H1 (cell line): ENCODE data around the gene MRTFB. TPM values are rescaled to one million over a fixed set of nuclear protein-coding genes. Genes with fewer than 3 reads are reported as not detected.

Experiments used
- CTCF ChIA-PET: fragments of 300-600 bp; sonication (Branson Sonifier 250); formaldehyde crosslinking; loops from one replicate; lab custom pipeline; 2021; ENCODE audit not compliant: partially characterized antibody; lab: Charles Lee
- POLR2A ChIA-PET: fragments of 300-600 bp; sonication (Branson Sonifier 250); formaldehyde crosslinking; loops from one replicate; lab custom pipeline; 2021; ENCODE audit warnings: inconsistent platforms; ENCODE audit not compliant: partially characterized antibody; lab: Charles Lee
- DNase-seq, 2 experiments: peaks; one replicate each; pipeline versions ENCODE4 v3.0.0 to v3.0.0-alpha.2; 2010 to 2022; ENCODE audit warnings: low spot score in 2 of 2, low read depth in 1 of 2, mixed read lengths in 1 of 2
- FAIRE-seq: peaks from 2 replicates; lab custom pipeline; 2011; peaks lifted over from hg19 to GRCh38; lab: Jason Lieb, UNC
- H2AFZ ChIP-seq: 2 replicates; pipeline ENCODE4 v1.8.1; 2012; ENCODE audit warnings: low read length, inconsistent platforms
- H2AK5ac ChIP-seq: 2 replicates; pipeline ENCODE4 v1.6.1; 2013; ENCODE audit warnings: low read depth, low read length
- H2BK120ac ChIP-seq: replicated peaks from 2 replicates; pipeline ENCODE3; 2013; ENCODE audit warnings: low read depth, low read length, inconsistent platforms
- H2BK12ac ChIP-seq: 2 replicates; pipeline ENCODE4 v1.6.1; 2013; ENCODE audit warnings: low read depth, low read length
- H2BK15ac ChIP-seq: 2 replicates; pipeline ENCODE4 v1.6.1; 2013; ENCODE audit warnings: low read length
- H2BK20ac ChIP-seq: 2 replicates; pipeline ENCODE4 v1.6.1; 2013; ENCODE audit warnings: low read length
- H2BK5ac ChIP-seq: 2 replicates; pipeline ENCODE4 v1.6.1; 2013; ENCODE audit warnings: low read depth, low read length
- H3K14ac ChIP-seq: 2 replicates; pipeline ENCODE4 v1.6.1; 2013; ENCODE audit warnings: inconsistent platforms; ENCODE audit not compliant: insufficient read length
- H3K18ac ChIP-seq: 2 replicates; pipeline ENCODE4 v1.6.1; 2013; ENCODE audit warnings: low read length; ENCODE audit errors: extremely low read depth
- H3K23ac ChIP-seq: 2 replicates; pipeline ENCODE4 v1.6.1; 2013; ENCODE audit warnings: inconsistent platforms; ENCODE audit not compliant: insufficient read length
- H3K23me2 ChIP-seq: 2 replicates; pipeline ENCODE4 v1.6.1; 2013; ENCODE audit warnings: low read depth, low read length
- H3K27ac ChIP-seq: 2 replicates; pipeline ENCODE4 v1.6.1; 2011; ENCODE audit warnings: low read depth, low read length, inconsistent platforms
- H3K27me3 ChIP-seq, 4 experiments: replicated peaks in 1 of 4; 1 replicate in 1 of 4; 2 replicates in 3 of 4; pipeline versions ENCODE4 v1.6.1 to v1.8.1; 2011 to 2013; ENCODE audit warnings: low read length in 3 of 4, mild to moderate bottlenecking in 3 of 4, inconsistent platforms in 2 of 4, mixed read lengths in 2 of 4, moderate library complexity in 1 of 4; ENCODE audit not compliant: control insufficient read depth in 3 of 4, insufficient read depth in 3 of 4; ENCODE audit errors: extremely low read depth in 1 of 4
- H3K36me3 ChIP-seq, 4 experiments: 2 replicates each; pipeline versions ENCODE4 v1.6.1 to v1.8.1; 2011 to 2013; ENCODE audit warnings: mild to moderate bottlenecking in 4 of 4, low read length in 3 of 4, moderate library complexity in 2 of 4, control low read depth in 1 of 4, inconsistent platforms in 1 of 4; ENCODE audit not compliant: insufficient read depth in 4 of 4, control insufficient read depth in 2 of 4
- H3K4ac ChIP-seq: replicated peaks from 2 replicates; pipeline ENCODE3; 2013; ENCODE audit warnings: low read length, low read depth, mixed read lengths, inconsistent platforms; ENCODE audit not compliant: insufficient read length
- H3K4me1 ChIP-seq, 4 experiments: replicated peaks in 1 of 4; 1 replicate in 1 of 4; 2 replicates in 3 of 4; pipeline versions ENCODE4 v1.6.1 to v1.8.1; 2011 to 2013; ENCODE audit warnings: low read length in 3 of 4, inconsistent platforms in 2 of 4, mixed read lengths in 1 of 4; ENCODE audit not compliant: insufficient read depth in 4 of 4, control insufficient read depth in 3 of 4
- H3K4me2 ChIP-seq, 2 experiments: 2 replicates each; pipeline versions ENCODE4 v1.6.1 to v1.8.1; 2011 to 2013; ENCODE audit warnings: low read depth in 2 of 2, low read length in 2 of 2, control low read depth in 1 of 2, inconsistent platforms in 1 of 2, mild to moderate bottlenecking in 1 of 2; ENCODE audit not compliant: insufficient read depth in 1 of 2
- H3K4me3 ChIP-seq, 4 experiments: fragments of 200-600, 300-600 bp in 1 of 4; sonication (generic), shearing (Covaris generic), sonication (Bioruptor Twin) in 1 of 4; 2 replicates each; pipeline versions ENCODE4 v1.5.1 to v1.8.1; 2011 to 2016; ENCODE audit warnings: low read length in 4 of 4, low read depth in 3 of 4, control low read depth in 2 of 4, inconsistent platforms in 2 of 4, mild to moderate bottlenecking in 2 of 4, mixed read lengths in 1 of 4, moderate library complexity in 1 of 4; ENCODE audit not compliant: insufficient read depth in 2 of 4; ENCODE audit errors: extremely low read depth in 1 of 4
- H3K56ac ChIP-seq: replicated peaks from 2 replicates; pipeline ENCODE3; 2013; ENCODE audit warnings: low read depth, mild to moderate bottlenecking, mixed read lengths, low read length, inconsistent platforms; ENCODE audit not compliant: insufficient read length
- H3K79me1 ChIP-seq: 2 replicates; pipeline ENCODE4 v1.6.1; 2013; ENCODE audit warnings: low read depth, low read length, control low read depth
- H3K79me2 ChIP-seq, 2 experiments: 2 replicates each; pipeline versions ENCODE4 v1.6.1 to v1.8.1; 2012 to 2013; ENCODE audit warnings: low read length in 2 of 2, mild to moderate bottlenecking in 2 of 2, inconsistent platforms in 1 of 2; ENCODE audit not compliant: insufficient read depth in 2 of 2, control insufficient read depth in 1 of 2
- H3K9ac ChIP-seq, 4 experiments: replicated peaks in 1 of 4; 1 replicate in 1 of 4; 2 replicates in 3 of 4; pipeline versions ENCODE4 v1.6.1 to v1.8.1; 2011 to 2013; ENCODE audit warnings: low read depth in 3 of 4, low read length in 3 of 4, control low read depth in 2 of 4, mild to moderate bottlenecking in 2 of 4, moderate library complexity in 2 of 4, inconsistent platforms in 1 of 4; ENCODE audit errors: extremely low read depth in 1 of 4
- H3K9me3 ChIP-seq, 2 experiments: 2 replicates each; pipeline versions ENCODE4 v1.6.1 to v1.8.1; 2012 to 2013; ENCODE audit warnings: mild to moderate bottlenecking in 2 of 2, moderate library complexity in 2 of 2, control low read depth in 1 of 2, inconsistent platforms in 1 of 2, low read depth in 1 of 2, low read length in 1 of 2, mixed read lengths in 1 of 2; ENCODE audit not compliant: insufficient read depth in 2 of 2
- H4K20me1 ChIP-seq, 2 experiments: replicated peaks in 1 of 2; 2 replicates each; pipeline versions ENCODE3 to v1.8.1; 2011 to 2013; ENCODE audit warnings: inconsistent platforms in 2 of 2, low read length in 2 of 2, mild to moderate bottlenecking in 1 of 2; ENCODE audit not compliant: insufficient read depth in 2 of 2, control insufficient read depth in 1 of 2
- H4K5ac ChIP-seq: 2 replicates; pipeline ENCODE4 v1.6.1; 2013; ENCODE audit warnings: low read length, low read depth, mixed read lengths, inconsistent platforms; ENCODE audit not compliant: insufficient read length
- H4K8ac ChIP-seq: 2 replicates; pipeline ENCODE4 v1.8.0; 2013; ENCODE audit warnings: mild to moderate bottlenecking, moderate library complexity, low read length, inconsistent platforms; ENCODE audit not compliant: insufficient read depth; ENCODE audit errors: extremely low read depth
- H4K91ac ChIP-seq: replicated peaks from 2 replicates; pipeline ENCODE3; 2013; ENCODE audit warnings: low read length, mixed read lengths, inconsistent platforms; ENCODE audit not compliant: insufficient read length
- MAFK ChIP-seq: IDR thresholded peaks from 2 replicates; pipeline ENCODE4 v1.6.1; 2012; ENCODE audit warnings: low read depth, mild to moderate bottlenecking, improper control_type of control experiment, low read length
- SUZ12 ChIP-seq: fragments of 200-600 bp; sonication (generic); IDR thresholded peaks from 2 replicates; pipeline ENCODE4 v1.6.1; 2012; ENCODE audit warnings: mild to moderate bottlenecking, inconsistent platforms, low read length, moderate library complexity, mixed read lengths
- WGBS, 2 experiments: shearing (Covaris generic) in 1 of 2; methylation state at CpG; one replicate each; pipeline versions ENCODE4 v1.1.6 to v1.1.7; 2013 to 2015; ENCODE audit warnings: low lambda C conversion rate in 2 of 2, mixed read lengths in 2 of 2, inconsistent platforms in 1 of 2, low coverage in 1 of 2, missing lambda C conversion rate in 1 of 2; ENCODE audit not compliant: insufficient replicate concordance in 2 of 2, insufficient coverage in 1 of 2, insufficient read length in 1 of 2; ENCODE audit errors: extremely low coverage in 1 of 2, missing lambda C conversion rate in 1 of 2; 5-methylcytosine and 5-hydroxymethylcytosine counted together
- polyA plus RNA-seq, 7 experiments: library from polyadenylated mRNA; depleted of rRNA in 3 of 7; stranded (reverse) in 5 of 7; unstranded in 2 of 7; fragments of >200 nt in 5 of 7; fragments of 200-250 nt in 2 of 7; gene quantifications; 1 replicate in 5 of 7; 2 replicates in 1 of 7; 4 replicates in 1 of 7; pipeline versions ENCODE4 v1.2.1 to v1.2.3, GENCODE V29; 2011 to 2013; ENCODE audit warnings: missing spikeins in 2 of 7, mixed read lengths in 2 of 7
- total RNA-seq: library from RNA; stranded (reverse); fragmentation: NEBNext Ultra II Directional; extraction: Animal tissue kit (Norgen Biotek cat#: 25700); gene quantifications from 2 replicates; pipeline ENCODE4 v1.2.1, GENCODE V29; 2021

The MRTFB gene
- total and polyA plus RNA-seq, 2 of the 8 experiments (the other 6 are each of a cell fraction or from before 2014, with no cell fraction given): 13.5 to 34.9 TPM

DNA sequence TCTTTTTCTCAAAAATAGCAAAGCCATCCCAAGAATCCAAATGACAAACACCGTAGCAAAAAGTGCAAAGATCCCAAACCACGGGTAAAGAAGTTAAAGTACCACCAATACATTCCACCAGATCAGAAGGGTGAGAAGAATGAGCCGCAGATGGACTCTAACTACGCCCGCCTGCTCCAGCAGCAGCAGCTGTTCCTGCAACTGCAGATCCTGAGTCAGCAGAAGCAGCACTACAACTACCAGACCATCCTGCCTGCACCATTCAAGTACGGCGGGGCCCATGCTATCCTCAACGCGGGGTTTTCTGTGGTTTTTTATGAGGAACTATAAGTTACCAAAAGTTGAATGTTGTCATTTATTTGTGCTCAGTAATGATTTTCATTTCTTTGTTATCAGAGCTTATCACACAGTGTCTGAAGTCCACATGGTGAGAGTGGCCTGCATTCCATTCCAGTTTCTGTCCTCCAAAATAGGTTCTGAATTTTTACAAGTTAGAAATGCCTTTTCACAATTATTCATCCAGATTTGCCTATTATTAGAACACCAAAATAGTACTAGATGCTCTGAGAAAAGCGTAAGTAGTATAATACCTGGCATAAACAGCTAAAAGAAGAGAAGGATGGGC lies 169.2 kb downstream of the MRTFB start:
- Histone ChIP-seq H4K5ac (no peak overlapping the region), H3K9me3 (no peaks in the 10 kb centered on the region), H4K8ac (no peak overlapping the region), H3K79me2 (no peaks in the 10 kb centered on the region), H3K14ac (no peak overlapping the region), H2AK5ac (no peak overlapping the region), H3K79me1 (no peaks in the 10 kb centered on the region), H4K91ac (no peak overlapping the region), H2AFZ (no peak overlapping the region), H3K4me1 (no peaks in the 10 kb centered on the region), H3K27me3 (no peaks in the 10 kb centered on the region), H3K36me3 (peaks cover 0 to 29% (median 9%) of the 10 kb centered on the region in 4 experiments; a peak in 5 of 8 replicates), H3K56ac (no peak overlapping the region), H3K27ac (no peak overlapping the region), H3K9ac (no peak overlapping the region), H3K23me2 (no peaks in the 10 kb centered on the region), H2BK15ac (no peak overlapping the region), H3K4me2 (no peak overlapping the region), H3K18ac (no peak overlapping the region), H2BK12ac (no peak overlapping the region), H2BK20ac (no peak overlapping the region), H2BK120ac (no peak overlapping the region), H3K4me3 (no peak overlapping the region), H4K20me1 (no peaks in the 10 kb centered on the region), H3K4ac (no peak overlapping the region), H3K23ac (no peak overlapping the region), H2BK5ac (no peak overlapping the region)
- FAIRE-seq: no peak
- TF ChIP-seq SUZ12 (no peak), MAFK (0 out of 2 replicates have a peak, but pooled peaks have one; percentile 2)
- no peak for DNase-seq
- ChIA-PET POLR2A (no interaction called here), CTCF (interaction anchor here (1.1 to 4.0 kb wide), 4 partner anchors 9 to 336 kb away, joined by 3 to 25 read pairs (median 4); no protein-coding TSS in a partner anchor)
- 90% methylated on average over 10 of the region's 10 CpGs; no CpG with 5 or more reads in 1 of the 2 experiments for WGBS, 2 experiments
